T1000 (cell line): ENCODE data around the gene PGM1.
A peak's percentile ranks its signal among the peaks of the same experiment; 100 is the strongest.

Experiments
- DNase-seq: peaks from one replicate; lab custom pipeline; 2025; ENCODE audit warnings: mixed read lengths; lab: John Stamatoyannopoulos, UW

PGM1 gene

GRCh38 chr1:63665824-63666223 lies 72.6 kb downstream of the PGM1 start:
- DNase-seq = no peak

- DNase-seq = no peak
Measured at GRCh38 chr1:63668298-63668697, 75.1 kb downstream of the PGM1 start.

- no peak for DNase-seq
Measured at GRCh38 chr1:63669151-63669961, 76.1 kb downstream of the PGM1 start.

- DNase-seq = no peak
Measured at GRCh38 chr1:63670164-63670563, 77.0 kb downstream of the PGM1 start.

- DNase-seq = no peak
Measured at GRCh38 chr1:63671514-63671913, 78.3 kb downstream of the PGM1 start.

GRCh38 chr1:63674238-63674864 lies 81.1 kb downstream of the PGM1 start:
- DNase-seq = peak; percentile 72

GRCh38 chr1:63674865-63675419 lies 81.7 kb downstream of the PGM1 start:
- no peak for DNase-seq

- DNase-seq = no peak
Measured at GRCh38 chr1:63675420-63675931, 82.3 kb downstream of the PGM1 start.

GRCh38 chr1:63677497-63677896 lies 84.3 kb downstream of the PGM1 start:
- DNase-seq = no peak

GRCh38 chr1:63678200-63678599 lies 85.0 kb downstream of the PGM1 start:
- DNase-seq = no peak

- DNase-seq = no peak
Measured at GRCh38 chr1:63679076-63679475, 85.9 kb downstream of the PGM1 start.

GRCh38 chr1:63679589-63679988 lies 86.4 kb downstream of the PGM1 start:
- no peak for DNase-seq

GRCh38 chr1:63682936-63683335 lies 89.7 kb downstream of the PGM1 start:
- no peak for DNase-seq

GRCh38 chr1:63683759-63684158 lies 90.5 kb downstream of the PGM1 start:
- no peak for DNase-seq

- DNase-seq = no peak
Measured at GRCh38 chr1:63686696-63687095, 93.5 kb downstream of the PGM1 start.

- no peak for DNase-seq
Measured at GRCh38 chr1:63688302-63688890, 95.2 kb downstream of the PGM1 start.

GRCh38 chr1:63690966-63691700 lies 97.9 kb downstream of the PGM1 start:
- no peak for DNase-seq

GRCh38 chr1:63691701-63692425 lies 98.7 kb downstream of the PGM1 start:
- DNase-seq = peak; percentile 58

- DNase-seq = no peak
Measured at GRCh38 chr1:63693944-63694571, 100.8 kb downstream of the PGM1 start.

- DNase-seq = no peak
Measured at GRCh38 chr1:63698001-63698838, 105.0 kb downstream of the PGM1 start.
